CD14-positive monocyte (primary cell): Measurements from ENCODE around the gene NEK1. TPM values are rescaled to one million over a fixed set of nuclear protein-coding genes. Genes with fewer than 3 reads are reported as not detected.

Experiments
- DNase-seq, 3 donors: peaks; one replicate each; pipeline ENCODE4 v3.0.0-alpha.2; 2011 to 2022
- H2AFZ ChIP-seq: 2 replicates; pipeline ENCODE4 v1.6.0; 2012; ENCODE audit warnings: mild to moderate bottlenecking, low read depth, low read length, inconsistent platforms; ENCODE audit not compliant: insufficient read depth, poor library complexity, severe bottlenecking
- H3K27ac ChIP-seq, 2 donors: 1 replicate in 1 of 2; 2 replicates in 1 of 2; pipeline ENCODE4 v1.5.1; 2012 to 2013; ENCODE audit warnings: low read length in 2 of 2, control low read depth in 1 of 2, inconsistent platforms in 1 of 2, low read depth in 1 of 2, mild to moderate bottlenecking in 1 of 2
- H3K27me3 ChIP-seq, 2 donors: one replicate each; pipeline versions ENCODE4 v1.6.0 to v1.6.1; 2011 to 2013; ENCODE audit warnings: low read length in 2 of 2; ENCODE audit not compliant: control insufficient read depth in 2 of 2, insufficient read depth in 2 of 2
- H3K36me3 ChIP-seq, 2 donors: replicated peaks in 1 of 2; 1 replicate in 1 of 2; 2 replicates in 1 of 2; pipeline versions ENCODE4 v1.5.1 to v1.6.1; 2012 to 2013; ENCODE audit warnings: low read length in 2 of 2, control low read depth in 1 of 2, inconsistent platforms in 1 of 2, mild to moderate bottlenecking in 1 of 2; ENCODE audit not compliant: insufficient read depth in 2 of 2, control insufficient read depth in 1 of 2
- H3K4me1 ChIP-seq, 2 donors: 1 replicate in 1 of 2; 2 replicates in 1 of 2; pipeline versions ENCODE4 v1.5.1 to v1.6.1; 2012 to 2013; ENCODE audit warnings: low read length in 2 of 2, control low read depth in 1 of 2, inconsistent platforms in 1 of 2, mild to moderate bottlenecking in 1 of 2, moderate library complexity in 1 of 2; ENCODE audit not compliant: insufficient read depth in 2 of 2, control insufficient read depth in 1 of 2
- H3K4me2 ChIP-seq: replicated peaks from 2 replicates; pipeline ENCODE3; 2012; ENCODE audit warnings: low read length, moderate library complexity, mild to moderate bottlenecking; ENCODE audit not compliant: poor library complexity, severe bottlenecking; ENCODE audit errors: extremely low read depth
- H3K4me3 ChIP-seq, 3 experiments: fragments of 200-600 bp in 1 of 3; sonication (generic) in 1 of 3; replicated peaks in 1 of 3; 1 replicate in 2 of 3; 2 replicates in 1 of 3; pipeline ENCODE4 v1.5.1; 2011 to 2013; ENCODE audit warnings: low read length in 3 of 3, mild to moderate bottlenecking in 3 of 3, control low read depth in 2 of 3, low read depth in 2 of 3, inconsistent platforms in 1 of 3, moderate library complexity in 1 of 3
- H3K79me2 ChIP-seq: 2 replicates; pipeline ENCODE4 v1.6.0; 2012; ENCODE audit warnings: mild to moderate bottlenecking, control low read depth, inconsistent platforms, low read length, moderate library complexity; ENCODE audit not compliant: insufficient read depth
- H3K9ac ChIP-seq: 2 replicates; pipeline ENCODE4 v1.6.0; 2017; ENCODE audit warnings: low read length, mild to moderate bottlenecking; ENCODE audit not compliant: insufficient read depth, poor library complexity, severe bottlenecking
- H3K9me3 ChIP-seq, 2 donors: replicated peaks in 1 of 2; 1 replicate in 1 of 2; 2 replicates in 1 of 2; pipeline versions ENCODE4 v1.5.1 to v1.6.1; 2012 to 2013; ENCODE audit warnings: low read length in 2 of 2, control low read depth in 1 of 2; ENCODE audit not compliant: control insufficient read depth in 1 of 2, insufficient read depth in 1 of 2
- H4K20me1 ChIP-seq: 2 replicates; pipeline ENCODE4 v1.6.0; 2012; ENCODE audit warnings: mild to moderate bottlenecking, low read length, control low read depth, moderate library complexity; ENCODE audit not compliant: insufficient read depth
- H3K27ac Mint-ChIP-seq, 7 donors: one replicate each; pipeline ENCODE4 v1.8.0; 2020; ENCODE audit warnings: mild to moderate bottlenecking in 7 of 7, mixed read lengths in 7 of 7, moderate library complexity in 6 of 7, inconsistent platforms in 2 of 7
- H3K27me3 Mint-ChIP-seq, 3 donors: one replicate each; pipeline ENCODE4 v1.8.0; 2021 to 2022; ENCODE audit warnings: low read depth in 3 of 3, mild to moderate bottlenecking in 3 of 3, mixed read lengths in 3 of 3, moderate library complexity in 3 of 3, inconsistent platforms in 1 of 3
- H3K36me3 Mint-ChIP-seq, 2 donors: one replicate each; pipeline ENCODE4 v1.8.0; 2020; ENCODE audit warnings: mixed read lengths in 2 of 2, inconsistent platforms in 1 of 2, mild to moderate bottlenecking in 1 of 2
- H3K4me1 Mint-ChIP-seq: one replicate; pipeline ENCODE4 v1.8.0; 2020; ENCODE audit warnings: mild to moderate bottlenecking, mixed read lengths
- H3K4me3 Mint-ChIP-seq, 2 donors: one replicate each; pipeline ENCODE4 v1.8.0; 2020; ENCODE audit warnings: mild to moderate bottlenecking in 2 of 2, mixed read lengths in 2 of 2, moderate library complexity in 1 of 2
- H3K9me3 Mint-ChIP-seq, 7 donors: one replicate each; pipeline ENCODE4 v1.8.0; 2020 to 2022; ENCODE audit warnings: mixed read lengths in 7 of 7, mild to moderate bottlenecking in 6 of 7, moderate library complexity in 6 of 7, inconsistent platforms in 2 of 7
- WGBS: methylation state at CpG from one replicate; pipeline ENCODE4 v1.1.5; 2013; ENCODE audit warnings: missing lambda C conversion rate; ENCODE audit not compliant: insufficient coverage; 5-methylcytosine and 5-hydroxymethylcytosine counted together
- intact Hi-C, 2 donors: fragments of 100-400 bp; cut with micrococcal nuclease; formaldehyde crosslinking; loops; one replicate each; pipeline versions ENCODE4 v1.15.0 to v1.15.1; 2023
- polyA plus RNA-seq, 3 donors: library from polyadenylated mRNA; depleted of rRNA in 1 of 3; unstranded in 2 of 3; stranded (reverse) in 1 of 3; fragments of 300-500 nt in 2 of 3; fragments of >200 nt in 1 of 3; fragmentation: Illumina TruSeq in 2 of 3; gene quantifications; 1 replicate in 2 of 3; 2 replicates in 1 of 3; pipeline ENCODE4 v1.2.3, GENCODE V29; 2012 to 2021
- TF ChIP-seq, protein P1 (sequence below): fragments of 200-600 bp; IDR thresholded peaks from one replicate; pipeline ENCODE4 v1.8.0; 2022; ENCODE audit warnings: antibody characterized with exemption, mild to moderate bottlenecking

Gene NEK1
- polyA plus RNA-seq, 3 donors: 1.9 to 5.5 (median 2.7) TPM

GRCh38 chr4:169612871-169613859 lies 782 bp upstream of the NEK1 start:
- H3K27ac ChIP-seq: peak overlapping the region; percentile 98 to 99
- peak; percentile 61 to 78 (median 76) for DNase-seq
- peaks cover 11% of the 10 kb centered on the region for H3K79me2 ChIP-seq
- peak overlapping the region; percentile 81 for H3K4me2 ChIP-seq
- H3K9ac ChIP-seq: peak overlapping the region; percentile 90
- peaks cover 8 to 15% of the 10 kb centered on the region in 2 donors for H3K4me1 ChIP-seq
- Mint-ChIP-seq H3K27ac (peak overlapping the region; percentile 99 to 100 (median 99)), H3K4me1 (peaks cover 11% of the 10 kb centered on the region), H3K27me3 (peaks cover 0 to 5% (median 3%) of the 10 kb centered on the region in 3 donors), H3K4me3 (peak overlapping the region; percentile 89 to 98), H3K9me3 (no peaks in the 10 kb centered on the region), H3K36me3 (peaks cover 1 to 3% of the 10 kb centered on the region in 2 donors)
- H3K4me3 ChIP-seq: peak overlapping the region; percentile 94 to 97 (median 95)
- TF ChIP-seq, protein P1, sequence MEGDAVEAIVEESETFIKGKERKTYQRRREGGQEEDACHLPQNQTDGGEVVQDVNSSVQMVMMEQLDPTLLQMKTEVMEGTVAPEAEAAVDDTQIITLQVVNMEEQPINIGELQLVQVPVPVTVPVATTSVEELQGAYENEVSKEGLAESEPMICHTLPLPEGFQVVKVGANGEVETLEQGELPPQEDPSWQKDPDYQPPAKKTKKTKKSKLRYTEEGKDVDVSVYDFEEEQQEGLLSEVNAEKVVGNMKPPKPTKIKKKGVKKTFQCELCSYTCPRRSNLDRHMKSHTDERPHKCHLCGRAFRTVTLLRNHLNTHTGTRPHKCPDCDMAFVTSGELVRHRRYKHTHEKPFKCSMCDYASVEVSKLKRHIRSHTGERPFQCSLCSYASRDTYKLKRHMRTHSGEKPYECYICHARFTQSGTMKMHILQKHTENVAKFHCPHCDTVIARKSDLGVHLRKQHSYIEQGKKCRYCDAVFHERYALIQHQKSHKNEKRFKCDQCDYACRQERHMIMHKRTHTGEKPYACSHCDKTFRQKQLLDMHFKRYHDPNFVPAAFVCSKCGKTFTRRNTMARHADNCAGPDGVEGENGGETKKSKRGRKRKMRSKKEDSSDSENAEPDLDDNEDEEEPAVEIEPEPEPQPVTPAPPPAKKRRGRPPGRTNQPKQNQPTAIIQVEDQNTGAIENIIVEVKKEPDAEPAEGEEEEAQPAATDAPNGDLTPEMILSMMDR: peak; percentile 83
- no peaks in the 10 kb centered on the region for H3K36me3 ChIP-seq
- intact Hi-C loops: loop anchor here in 1 of 2 donors (5.0 kb wide), 2 partner anchors 44 to 414 kb away; partner anchors contain the start of gene MFAP3L
- no peaks in the 10 kb centered on the region for H4K20me1 ChIP-seq
- peak overlapping the region; percentile 82 for H2AFZ ChIP-seq
- no peaks in the 10 kb centered on the region for H3K9me3 ChIP-seq
- H3K27me3 ChIP-seq: no peaks in the 10 kb centered on the region
- 0% methylated on average over 2 of the region's 9 CpGs for WGBS

DNA sequence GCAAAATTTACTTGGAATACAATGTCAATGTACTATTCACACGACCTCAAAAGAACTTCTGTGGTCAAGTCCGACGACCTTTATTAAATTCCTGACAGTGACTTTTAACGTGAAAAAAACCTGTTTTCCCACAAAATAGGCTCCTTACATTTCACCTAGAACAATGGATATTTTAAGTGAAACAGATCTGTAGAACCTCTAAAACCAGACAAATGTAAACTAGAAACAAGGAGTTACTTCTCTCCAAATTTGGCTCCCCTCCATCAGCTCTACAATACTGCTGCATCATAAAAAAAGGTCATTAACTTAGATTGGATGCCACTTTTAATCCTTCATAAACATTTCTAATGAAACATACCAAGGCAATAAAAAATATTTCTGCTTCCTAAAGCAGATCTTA lies 1.2 kb downstream of the NEK1 start:
- no peaks in the 10 kb centered on the region for H3K9me3 Mint-ChIP-seq
- Histone ChIP-seq H3K4me1 (peaks cover 8 to 15% of the 10 kb centered on the region in 2 donors), H3K4me3 (peak overlapping the region in 1 of 3 experiments; percentile 94), H3K9ac (no peak overlapping the region), H3K36me3 (no peaks in the 10 kb centered on the region), H4K20me1 (no peaks in the 10 kb centered on the region), H3K79me2 (peaks cover 11% of the 10 kb centered on the region), H2AFZ (no peak overlapping the region), H3K27ac (no peak overlapping the region), H3K4me2 (peak overlapping the region; percentile 81), H3K9me3 (no peaks in the 10 kb centered on the region), H3K27me3 (no peaks in the 10 kb centered on the region)
- peak overlapping the region; percentile 13 to 89 for H3K4me3 Mint-ChIP-seq
- H3K27ac Mint-ChIP-seq: peak overlapping the region in 2 of 7 donors; percentile 99 to 100
- DNase-seq: no peak
- H3K4me1 Mint-ChIP-seq: peaks cover 11% of the 10 kb centered on the region
- peaks cover 5% of the 10 kb centered on the region in 2 donors for H3K36me3 Mint-ChIP-seq
- H3K27me3 Mint-ChIP-seq: peaks cover 0 to 7% (median 0%) of the 10 kb centered on the region in 3 donors
- 100% methylated on average over 1 of the region's 4 CpGs for WGBS
- TF ChIP-seq, protein P1: no peak
- intact Hi-C loops: loop anchor here in 1 of 2 donors (5.0 kb wide), 2 partner anchors 46 to 416 kb away; partner anchors contain the start of gene MFAP3L
